Measurements from ENCODE around the gene SAMD4A. TPM values are rescaled to one million over a fixed set of nuclear protein-coding genes. Genes with fewer than 3 reads are reported as not detected.
A peak's percentile ranks its signal among the peaks of the same experiment; 100 is the strongest.

SAMD4A gene
- total RNA-seq, 1 donor from 2014 or later: 57.0 TPM

DNA sequence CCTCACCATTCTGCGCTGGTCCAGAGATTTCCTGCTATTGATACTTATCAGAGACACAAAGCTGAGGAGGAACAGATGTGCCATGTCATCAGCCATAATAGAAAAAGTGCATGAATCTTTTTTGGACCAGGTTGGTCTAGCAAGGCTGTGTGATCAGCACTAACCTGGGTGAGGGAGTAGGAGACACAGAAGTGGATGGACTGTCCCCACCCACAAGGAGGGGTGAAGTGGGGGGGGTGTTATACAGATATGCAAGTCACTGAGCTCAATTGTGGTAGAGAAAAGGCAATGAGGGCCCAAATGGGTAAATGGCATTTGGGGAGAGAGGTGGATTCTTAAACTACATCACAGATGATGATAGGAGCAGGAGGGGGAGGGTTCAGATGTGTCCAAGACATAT is 123.0 kb downstream of the SAMD4A start:
- Mint-ChIP-seq H3K4me1 (ENCODE audit: low read depth) (peaks cover 49% of the 10 kb centered on the region), H3K9me3 (ENCODE audit: low read depth) (no peaks in the 10 kb centered on the region), H3K27me3 (ENCODE audit: low read depth) (no peaks in the 10 kb centered on the region), H3K27ac (ENCODE audit: unreplicated experiment) (no peak overlapping the region), H3K4me3 (ENCODE audit: unreplicated experiment) (no peak overlapping the region), H3K36me3 (ENCODE audit: low read depth) (no peaks in the 10 kb centered on the region)
- no peak for DNase-seq (ENCODE audit: low spot score)
- TF ChIP-seq, protein P1, sequence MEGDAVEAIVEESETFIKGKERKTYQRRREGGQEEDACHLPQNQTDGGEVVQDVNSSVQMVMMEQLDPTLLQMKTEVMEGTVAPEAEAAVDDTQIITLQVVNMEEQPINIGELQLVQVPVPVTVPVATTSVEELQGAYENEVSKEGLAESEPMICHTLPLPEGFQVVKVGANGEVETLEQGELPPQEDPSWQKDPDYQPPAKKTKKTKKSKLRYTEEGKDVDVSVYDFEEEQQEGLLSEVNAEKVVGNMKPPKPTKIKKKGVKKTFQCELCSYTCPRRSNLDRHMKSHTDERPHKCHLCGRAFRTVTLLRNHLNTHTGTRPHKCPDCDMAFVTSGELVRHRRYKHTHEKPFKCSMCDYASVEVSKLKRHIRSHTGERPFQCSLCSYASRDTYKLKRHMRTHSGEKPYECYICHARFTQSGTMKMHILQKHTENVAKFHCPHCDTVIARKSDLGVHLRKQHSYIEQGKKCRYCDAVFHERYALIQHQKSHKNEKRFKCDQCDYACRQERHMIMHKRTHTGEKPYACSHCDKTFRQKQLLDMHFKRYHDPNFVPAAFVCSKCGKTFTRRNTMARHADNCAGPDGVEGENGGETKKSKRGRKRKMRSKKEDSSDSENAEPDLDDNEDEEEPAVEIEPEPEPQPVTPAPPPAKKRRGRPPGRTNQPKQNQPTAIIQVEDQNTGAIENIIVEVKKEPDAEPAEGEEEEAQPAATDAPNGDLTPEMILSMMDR (IDR thresholded peaks at IDR 0.05): no peak

DNA sequence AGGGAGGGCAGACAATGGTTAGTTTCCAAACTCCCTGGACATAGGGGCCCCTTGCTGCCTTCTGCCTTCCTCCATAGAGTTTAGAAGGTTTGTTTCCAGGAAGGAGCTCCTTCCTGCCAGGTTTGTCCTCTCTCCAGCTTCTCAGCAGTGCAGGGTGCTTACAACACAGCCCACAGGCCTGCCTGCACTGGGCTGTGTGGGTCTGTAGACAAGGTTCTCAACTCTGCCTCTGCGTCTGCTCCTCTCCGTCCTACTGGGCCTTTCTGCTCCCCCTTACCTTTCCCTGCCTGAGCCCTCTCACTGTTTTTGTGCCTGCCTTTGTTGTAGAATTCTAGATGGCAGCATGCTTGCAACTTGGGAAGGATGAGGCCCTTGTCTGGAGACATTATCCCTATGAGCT is 124.0 kb downstream of the SAMD4A start:
- Mint-ChIP-seq H3K9me3 (ENCODE audit: low read depth) (no peaks in the 10 kb centered on the region), H3K4me1 (ENCODE audit: low read depth) (peaks cover 40% of the 10 kb centered on the region), H3K36me3 (ENCODE audit: low read depth) (no peaks in the 10 kb centered on the region), H3K27ac (ENCODE audit: unreplicated experiment) (peak overlapping the region; percentile 6), H3K27me3 (ENCODE audit: low read depth) (no peaks in the 10 kb centered on the region), H3K4me3 (ENCODE audit: unreplicated experiment) (no peak overlapping the region)
- no peak for DNase-seq (ENCODE audit: low spot score)
- TF ChIP-seq, protein P1 (IDR thresholded peaks at IDR 0.05): no peak

DNA sequence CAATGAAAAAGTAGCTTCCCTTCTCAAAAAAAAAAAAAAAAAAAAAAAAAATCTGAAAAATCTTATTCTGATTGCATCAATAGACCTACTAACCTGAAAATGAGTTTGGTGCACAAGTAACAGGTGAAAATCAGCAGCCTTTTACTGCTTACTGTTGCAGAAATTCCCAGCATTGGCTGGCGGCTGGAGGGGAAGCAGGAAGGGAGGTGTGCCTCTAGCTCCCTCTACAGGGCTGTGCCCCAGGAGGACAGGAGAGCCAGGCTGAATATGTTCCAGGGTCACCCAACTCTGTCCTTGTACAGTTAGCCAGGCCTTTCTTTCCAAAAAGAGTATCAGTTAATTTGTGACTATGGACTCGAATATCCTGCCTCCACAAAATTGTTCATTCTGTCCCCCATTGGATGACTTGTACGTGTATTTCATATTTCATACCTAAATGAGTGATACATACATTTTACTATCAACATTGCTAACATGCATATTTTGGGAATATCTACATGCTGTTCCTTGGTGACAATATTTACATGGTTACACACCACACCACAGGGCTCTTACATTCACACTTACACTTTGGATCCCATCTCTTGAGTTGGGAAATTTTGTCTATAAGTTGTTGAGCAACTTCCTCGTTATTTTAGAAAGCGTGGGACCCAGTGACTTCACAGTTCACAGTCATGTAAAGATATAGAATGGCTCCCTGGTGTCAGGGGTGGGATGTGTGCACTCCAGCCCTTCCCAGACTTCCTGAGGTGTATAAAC is 124.8 kb downstream of the SAMD4A start:
- Mint-ChIP-seq H3K27me3 (ENCODE audit: low read depth) (no peaks in the 10 kb centered on the region), H3K36me3 (ENCODE audit: low read depth) (no peaks in the 10 kb centered on the region), H3K4me1 (ENCODE audit: low read depth) (peaks cover 31% of the 10 kb centered on the region), H3K9me3 (ENCODE audit: low read depth) (no peaks in the 10 kb centered on the region), H3K27ac (ENCODE audit: unreplicated experiment) (peak overlapping the region; percentile 30), H3K4me3 (ENCODE audit: unreplicated experiment) (no peak overlapping the region)
- no peak for DNase-seq (ENCODE audit: low spot score)
- TF ChIP-seq, protein P1 (IDR thresholded peaks at IDR 0.05): peak; percentile 89

DNA sequence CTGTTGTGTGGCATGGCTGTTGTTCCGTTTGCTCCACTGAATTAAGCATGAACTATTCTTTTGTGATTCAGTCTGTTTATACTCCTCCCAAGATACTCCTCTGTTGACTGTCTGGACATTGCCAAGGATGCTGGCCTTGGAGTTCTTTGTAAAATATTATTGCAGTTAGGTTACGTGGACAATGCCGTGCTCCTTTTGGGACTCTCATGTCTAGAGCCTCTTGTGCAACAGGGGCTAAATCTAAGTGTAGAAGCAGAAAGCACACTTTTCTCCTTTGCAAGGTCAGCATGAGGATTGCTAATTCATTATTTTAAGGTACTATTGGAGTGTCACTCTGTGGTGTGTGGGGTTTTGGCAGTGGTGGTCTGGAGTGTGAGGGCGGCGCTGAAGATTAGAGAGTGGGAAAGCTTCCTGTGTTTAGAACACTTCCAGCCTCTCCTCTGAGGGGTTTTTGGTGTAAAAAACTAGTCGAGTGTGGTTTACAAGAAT is 125.4 kb downstream of the SAMD4A start:
- Mint-ChIP-seq H3K9me3 (ENCODE audit: low read depth) (no peaks in the 10 kb centered on the region), H3K4me3 (ENCODE audit: unreplicated experiment) (no peak overlapping the region), H3K36me3 (ENCODE audit: low read depth) (no peaks in the 10 kb centered on the region), H3K27me3 (ENCODE audit: low read depth) (no peaks in the 10 kb centered on the region), H3K4me1 (ENCODE audit: low read depth) (peaks cover 29% of the 10 kb centered on the region), H3K27ac (ENCODE audit: unreplicated experiment) (peak overlapping the region; percentile 80)
- TF ChIP-seq, protein P1 (IDR thresholded peaks at IDR 0.05): no peak
- no peak for DNase-seq (ENCODE audit: low spot score)

DNA sequence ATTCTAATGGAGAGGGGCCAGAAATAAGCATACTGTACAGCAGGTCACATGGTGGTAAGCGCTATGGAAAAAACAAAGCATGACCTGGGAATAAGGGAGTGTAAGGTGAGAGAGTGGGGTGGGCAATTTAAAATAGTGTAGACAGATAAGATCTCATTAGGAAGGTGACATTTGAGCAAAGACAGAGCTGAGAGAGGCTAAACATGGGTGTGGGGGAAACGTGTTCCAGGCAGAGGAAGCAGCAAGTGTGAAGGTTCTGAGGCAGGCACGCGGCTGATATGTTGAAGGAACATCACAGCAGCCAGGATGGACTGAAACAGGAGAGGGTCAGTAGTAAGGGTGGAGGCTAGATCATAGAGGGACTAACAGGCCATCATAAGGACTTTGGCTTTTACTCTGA is 126.8 kb downstream of the SAMD4A start:
- TF ChIP-seq, protein P1 (IDR thresholded peaks at IDR 0.05): no peak
- Mint-ChIP-seq H3K4me1 (ENCODE audit: low read depth) (peaks cover 30% of the 10 kb centered on the region), H3K4me3 (ENCODE audit: unreplicated experiment) (no peak overlapping the region), H3K27me3 (ENCODE audit: low read depth) (no peaks in the 10 kb centered on the region), H3K36me3 (ENCODE audit: low read depth) (no peaks in the 10 kb centered on the region), H3K9me3 (ENCODE audit: low read depth) (no peaks in the 10 kb centered on the region), H3K27ac (ENCODE audit: unreplicated experiment) (peak overlapping the region; percentile 39)
- DNase-seq (ENCODE audit: low spot score): no peak

Data from chondrocyte (in vitro differentiated cells).